WERI-Rb-1 (cell line): Measurements from ENCODE around the gene ARL5C.

Source experiments
- DNase-seq: peaks from one replicate; pipeline ENCODE4 v3.0.0-alpha.2; 2020
- H3K27ac ChIP-seq: fragments of 250-450 bp; sonication (Bioruptor Pico); 2 replicates; pipeline ENCODE4 v1.5.1; 2020; ENCODE audit warnings: mild to moderate bottlenecking, moderate library complexity
- H3K27me3 ChIP-seq: fragments of 250-450 bp; sonication (Bioruptor Pico); 2 replicates; pipeline ENCODE4 v1.5.1; 2021; ENCODE audit warnings: mild to moderate bottlenecking, low read depth, moderate library complexity; ENCODE audit not compliant: insufficient read depth, severe bottlenecking
- H3K36me3 ChIP-seq: fragments of 250-450 bp; sonication (Bioruptor Pico); 2 replicates; pipeline ENCODE4 v1.5.1; 2020; ENCODE audit warnings: mild to moderate bottlenecking, moderate library complexity
- H3K4me3 ChIP-seq: 2 replicates; pipeline ENCODE4 v1.5.1; 2011; ENCODE audit warnings: low read depth, mild to moderate bottlenecking, control low read depth, low read length
- H3K9me3 ChIP-seq: fragments of 250-450 bp; sonication (Bioruptor Pico); 2 replicates; pipeline ENCODE4 v1.5.1; 2021; ENCODE audit warnings: mild to moderate bottlenecking, moderate library complexity; ENCODE audit not compliant: severe bottlenecking
- CTCF ChIP-seq: IDR thresholded peaks from 2 replicates; pipeline ENCODE4 v1.5.1; 2011; ENCODE audit warnings: low read depth, mild to moderate bottlenecking, control low read depth, inconsistent platforms, low read length

ARL5C gene

GRCh38 chr17:39183720-39184119 is 17.8 kb upstream of the ARL5C start:
- no peak for TF ChIP-seq CTCF
- peaks cover 28% of the 10 kb centered on the region for H3K36me3 ChIP-seq
- peak; percentile 43 for DNase-seq
- no peaks in the 10 kb centered on the region for H3K9me3 ChIP-seq
- H3K4me3 ChIP-seq: no peak overlapping the region
- no peaks in the 10 kb centered on the region for H3K27me3 ChIP-seq
- H3K27ac ChIP-seq: no peak overlapping the region

GRCh38 chr17:39183045-39183444 is 17.1 kb upstream of the ARL5C start:
- Histone ChIP-seq H3K4me3 (no peak overlapping the region), H3K27ac (no peak overlapping the region), H3K36me3 (peaks cover 28% of the 10 kb centered on the region), H3K9me3 (no peaks in the 10 kb centered on the region), H3K27me3 (no peaks in the 10 kb centered on the region)
- no peak for TF ChIP-seq CTCF
- DNase-seq: no peak

- H3K27me3 ChIP-seq: no peaks in the 10 kb centered on the region
- no peaks in the 10 kb centered on the region for H3K9me3 ChIP-seq
- no peak for TF ChIP-seq CTCF
- H3K4me3 ChIP-seq: no peak overlapping the region
- no peak for DNase-seq
- peaks cover 31% of the 10 kb centered on the region for H3K36me3 ChIP-seq
- no peak overlapping the region for H3K27ac ChIP-seq
Measured at GRCh38 chr17:39181303-39181702, 15.3 kb upstream of the ARL5C start.

GRCh38 chr17:39178536-39178935 is 12.6 kb upstream of the ARL5C start:
- peaks cover 31% of the 10 kb centered on the region for H3K36me3 ChIP-seq
- no peak overlapping the region for H3K27ac ChIP-seq
- TF ChIP-seq CTCF: no peak
- no peak overlapping the region for H3K4me3 ChIP-seq
- H3K27me3 ChIP-seq: no peaks in the 10 kb centered on the region
- H3K9me3 ChIP-seq: no peaks in the 10 kb centered on the region
- no peak for DNase-seq

GRCh38 chr17:39177256-39177655 is 11.3 kb upstream of the ARL5C start:
- Histone ChIP-seq H3K27me3 (no peaks in the 10 kb centered on the region), H3K4me3 (no peak overlapping the region), H3K36me3 (peaks cover 23% of the 10 kb centered on the region), H3K9me3 (no peaks in the 10 kb centered on the region), H3K27ac (no peak overlapping the region)
- no peak for TF ChIP-seq CTCF
- DNase-seq: peak; percentile 54

- H3K27ac ChIP-seq: no peak overlapping the region
Measured at GRCh38 chr17:39175695-39176093, 9.7 kb upstream of the ARL5C start.

More at GRCh38 chr17:39175695-39176093, 9.7 kb upstream of the ARL5C start:
- Histone ChIP-seq H3K36me3 (peaks cover 16% of the 10 kb centered on the region), H3K4me3 (no peak overlapping the region), H3K27me3 (no peaks in the 10 kb centered on the region), H3K9me3 (no peaks in the 10 kb centered on the region)
- no peak for TF ChIP-seq CTCF
- DNase-seq: no peak
